ENCODE results near the gene PEAR1.
"Not testable (repeated sequence)": the region's sequence is repeated elsewhere in the genome, so short reads cannot be mapped to it uniquely, and the experiment has no call there.

Gene PEAR1

GRCh38 chr1:156923670-156924477, 30.4 kb downstream of the PEAR1 start:
- DNase-seq, result no peak

- no peak for DNase-seq
These were observed 31.1 kb downstream of the PEAR1 start for GRCh38 chr1:156924478-156925153.

GRCh38 chr1:156925154-156926010, 31.9 kb downstream of the PEAR1 start:
- no peak for DNase-seq

- peak; percentile 80 for DNase-seq
These were observed 32.7 kb downstream of the PEAR1 start for GRCh38 chr1:156926175-156926574.

GRCh38 chr1:156926695-156927094, 33.2 kb downstream of the PEAR1 start:
- DNase-seq, result not testable (repeated sequence)

- peak; percentile 84 for DNase-seq
These were observed 33.9 kb downstream of the PEAR1 start for GRCh38 chr1:156927215-156928042.

- no peak for DNase-seq
These were observed 34.6 kb downstream of the PEAR1 start for GRCh38 chr1:156928043-156928602.

- DNase-seq, result no peak
These were observed 36.2 kb downstream of the PEAR1 start for GRCh38 chr1:156929596-156930238.

- no peak for DNase-seq
These were observed 37.0 kb downstream of the PEAR1 start for GRCh38 chr1:156930483-156930882.

- DNase-seq, result no peak
These were observed 37.9 kb downstream of the PEAR1 start for GRCh38 chr1:156931211-156931952.

- no peak for DNase-seq
These were observed 38.6 kb downstream of the PEAR1 start for GRCh38 chr1:156931974-156932710.

GRCh38 chr1:156933136-156933535, 39.6 kb downstream of the PEAR1 start:
- DNase-seq, result no peak

- DNase-seq, result no peak
These were observed 42.1 kb downstream of the PEAR1 start for GRCh38 chr1:156935505-156936128.

- no peak for DNase-seq
These were observed 42.7 kb downstream of the PEAR1 start for GRCh38 chr1:156936191-156936590.

GRCh38 chr1:156936721-156937220, 43.3 kb downstream of the PEAR1 start:
- no peak for DNase-seq

- DNase-seq, result no peak
These were observed 44.4 kb downstream of the PEAR1 start for GRCh38 chr1:156937883-156938282.

GRCh38 chr1:156938813-156939212, 45.3 kb downstream of the PEAR1 start:
- DNase-seq, result no peak

- DNase-seq, result no peak
These were observed 46.3 kb downstream of the PEAR1 start for GRCh38 chr1:156939786-156940334.

- no peak for DNase-seq
These were observed 48.2 kb downstream of the PEAR1 start for GRCh38 chr1:156941675-156942074.
